Fibroblast of gingiva (primary cell): ENCODE data around the gene TUBB4B.
"Not testable (repeated sequence)": the region's sequence is repeated elsewhere in the genome, so short reads cannot be mapped to it uniquely, and the experiment has no call there.

Source experiments
- DNase-seq: peaks from one replicate; pipeline ENCODE4 v3.0.0-alpha.2; 2011; ENCODE audit warnings: low read depth

The TUBB4B gene

GRCh38 chr9:137236238-137236935 lies 4.7 kb upstream of the TUBB4B start:
- DNase-seq, result peak; percentile 39

GRCh38 chr9:137236936-137237421 lies 4.1 kb upstream of the TUBB4B start:
- DNase-seq, result no peak

GRCh38 chr9:137237759-137238726 lies 3.0 kb upstream of the TUBB4B start:
- DNase-seq, result no peak

GRCh38 chr9:137239541-137240200 lies 1.4 kb upstream of the TUBB4B start:
- DNase-seq, result not testable (repeated sequence)

- DNase-seq, result peak; percentile 88
These were observed 708 bp upstream of the TUBB4B start for GRCh38 chr9:137240318-137240840.

- peak; percentile 31 for DNase-seq
These were observed 592 bp downstream of the TUBB4B start for GRCh38 chr9:137241490-137242268.

GRCh38 chr9:137242269-137243203 lies 1.4 kb downstream of the TUBB4B start:
- no peak for DNase-seq

- not testable (repeated sequence) for DNase-seq
These were observed 2.2 kb downstream of the TUBB4B start for GRCh38 chr9:137243266-137243625.

GRCh38 chr9:137243626-137244485 lies 2.8 kb downstream of the TUBB4B start:
- DNase-seq, result no peak

- no peak for DNase-seq
These were observed 3.7 kb downstream of the TUBB4B start for GRCh38 chr9:137244486-137245449.

- no peak for DNase-seq
These were observed 4.6 kb downstream of the TUBB4B start for GRCh38 chr9:137245450-137246421.

GRCh38 chr9:137247135-137247915 lies 6.2 kb downstream of the TUBB4B start:
- no peak for DNase-seq

GRCh38 chr9:137247916-137248175 lies 6.8 kb downstream of the TUBB4B start:
- no peak for DNase-seq

- DNase-seq, result no peak
These were observed 9.5 kb downstream of the TUBB4B start for GRCh38 chr9:137250329-137251193.

- DNase-seq, result no peak
These were observed 10.0 kb downstream of the TUBB4B start, which contains the start of gene STPG3 for GRCh38 chr9:137251194-137251461. STPG3 (plus strand) TSS chr9:137251286; CDS start chr9:137251287, 1 bp downstream.
